BE2C (cell line): ENCODE measurements around the gene XRCC1.

ENCODE experiments used
- DNase-seq: peaks from one replicate; pipeline ENCODE4 v3.0.0-alpha.2; 2020
- H3K27me3 ChIP-seq: fragments of 250-450 bp; sonication (Bioruptor Pico); 2 replicates; pipeline ENCODE4 v1.5.1; 2020; ENCODE audit warnings: mild to moderate bottlenecking
- H3K36me3 ChIP-seq: fragments of 250-450 bp; sonication (Bioruptor Pico); 2 replicates; pipeline ENCODE4 v1.5.1; 2020; ENCODE audit warnings: mild to moderate bottlenecking
- H3K4me1 ChIP-seq: fragments of 250-450 bp; sonication (Bioruptor Pico); 2 replicates; pipeline ENCODE4 v1.5.1; 2020
- H3K4me3 ChIP-seq: 2 replicates; pipeline ENCODE4 v1.5.1; 2011; ENCODE audit warnings: low read depth, low read length
- H3K9me3 ChIP-seq: fragments of 250-450 bp; sonication (Bioruptor Pico); 2 replicates; pipeline ENCODE4 v1.5.1; 2020
- TF ChIP-seq, protein P1 (sequence below): IDR thresholded peaks from 2 replicates; pipeline ENCODE4 v1.5.1; 2012; ENCODE audit warnings: mild to moderate bottlenecking, low read depth, low read length

Gene XRCC1

GRCh38 chr19:43503501-43504425, 71.6 kb downstream of the XRCC1 start:
- peak overlapping the region; percentile 83 for H3K4me3 ChIP-seq
- H3K9me3 ChIP-seq: no peaks in the 10 kb centered on the region
- TF ChIP-seq, protein P1, sequence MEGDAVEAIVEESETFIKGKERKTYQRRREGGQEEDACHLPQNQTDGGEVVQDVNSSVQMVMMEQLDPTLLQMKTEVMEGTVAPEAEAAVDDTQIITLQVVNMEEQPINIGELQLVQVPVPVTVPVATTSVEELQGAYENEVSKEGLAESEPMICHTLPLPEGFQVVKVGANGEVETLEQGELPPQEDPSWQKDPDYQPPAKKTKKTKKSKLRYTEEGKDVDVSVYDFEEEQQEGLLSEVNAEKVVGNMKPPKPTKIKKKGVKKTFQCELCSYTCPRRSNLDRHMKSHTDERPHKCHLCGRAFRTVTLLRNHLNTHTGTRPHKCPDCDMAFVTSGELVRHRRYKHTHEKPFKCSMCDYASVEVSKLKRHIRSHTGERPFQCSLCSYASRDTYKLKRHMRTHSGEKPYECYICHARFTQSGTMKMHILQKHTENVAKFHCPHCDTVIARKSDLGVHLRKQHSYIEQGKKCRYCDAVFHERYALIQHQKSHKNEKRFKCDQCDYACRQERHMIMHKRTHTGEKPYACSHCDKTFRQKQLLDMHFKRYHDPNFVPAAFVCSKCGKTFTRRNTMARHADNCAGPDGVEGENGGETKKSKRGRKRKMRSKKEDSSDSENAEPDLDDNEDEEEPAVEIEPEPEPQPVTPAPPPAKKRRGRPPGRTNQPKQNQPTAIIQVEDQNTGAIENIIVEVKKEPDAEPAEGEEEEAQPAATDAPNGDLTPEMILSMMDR: peak; percentile 5; the same call in 1 of the 2 replicates
- no peaks in the 10 kb centered on the region for H3K4me1 ChIP-seq
- no peaks in the 10 kb centered on the region for H3K27me3 ChIP-seq
- H3K36me3 ChIP-seq: no peaks in the 10 kb centered on the region
- DNase-seq: peak; percentile 99

DNA sequence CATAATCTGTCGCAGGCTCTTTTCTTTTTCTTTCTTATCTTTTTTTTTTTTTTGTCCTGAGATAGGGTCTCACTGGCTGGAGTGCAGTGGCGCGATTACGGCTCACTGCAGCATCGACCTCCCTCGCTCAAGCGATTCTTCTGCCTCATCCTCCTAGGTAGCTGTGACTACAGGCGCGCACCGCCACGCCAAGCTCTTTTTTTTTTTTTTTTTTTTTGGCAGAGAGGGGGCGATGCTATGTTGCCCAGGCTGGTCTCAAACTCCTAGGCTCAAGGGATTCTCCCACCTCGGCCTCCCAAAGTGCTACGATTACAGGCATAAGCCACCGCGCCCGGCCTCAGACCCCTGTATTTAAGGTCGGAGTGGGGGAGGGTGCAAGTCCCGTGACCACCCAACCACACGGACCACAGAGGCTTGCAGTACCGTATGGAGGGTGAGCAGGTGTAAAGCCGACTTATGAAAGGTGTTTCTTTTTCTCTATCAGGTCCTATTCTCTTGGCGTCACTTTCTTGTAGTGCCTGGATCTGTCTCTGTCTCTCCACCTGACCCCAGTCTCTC, 72.8 kb downstream of the XRCC1 start:
- H3K4me3 ChIP-seq: no peak overlapping the region

DNA sequence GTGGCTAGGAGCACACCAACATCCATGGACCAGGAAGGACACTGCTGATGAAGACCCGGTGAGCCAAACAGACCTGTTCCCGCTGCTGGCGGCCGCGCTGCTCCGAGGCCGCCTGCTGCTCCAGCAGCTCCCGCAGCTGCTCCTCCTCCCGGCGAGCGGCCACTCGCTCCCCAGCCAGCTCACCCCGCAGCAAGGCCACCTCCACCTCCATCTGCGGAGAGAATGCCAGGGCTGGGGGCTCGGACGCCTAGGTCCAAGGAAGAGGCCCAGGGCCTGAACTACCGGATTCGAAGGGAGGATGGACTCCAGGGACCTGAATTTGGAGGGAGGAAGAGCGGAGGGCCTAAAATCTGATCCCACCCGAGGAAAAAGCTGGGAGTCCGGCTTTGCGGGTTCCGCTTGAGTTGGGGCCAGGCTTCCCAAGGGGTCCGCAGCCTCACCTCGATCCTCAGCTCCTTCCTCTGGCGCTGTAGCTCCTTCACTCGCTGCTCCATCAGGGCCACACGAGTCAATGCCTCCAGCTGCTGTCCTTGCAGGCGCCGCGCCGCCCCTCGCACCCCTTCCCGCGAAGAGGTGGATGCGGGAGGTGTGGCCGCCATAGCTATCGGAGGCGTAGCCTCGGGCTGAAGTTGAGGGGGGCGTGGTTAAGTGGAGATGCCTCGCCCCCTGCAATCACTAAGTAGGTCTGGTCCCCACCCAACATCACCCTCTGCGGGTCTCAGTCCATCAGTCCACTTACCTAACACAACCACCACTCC, 73.5 kb downstream of the XRCC1 start:
- Histone ChIP-seq H3K4me1 (no peaks in the 10 kb centered on the region), H3K9me3 (no peaks in the 10 kb centered on the region), H3K27me3 (no peaks in the 10 kb centered on the region), H3K36me3 (no peaks in the 10 kb centered on the region), H3K4me3 (no peak overlapping the region)
- TF ChIP-seq, protein P1: no peak
- no peak for DNase-seq

More for the DNA sequence above, 72.8 kb downstream of the XRCC1 start:
- TF ChIP-seq, protein P1: no peak
- H3K27me3 ChIP-seq: no peaks in the 10 kb centered on the region
- no peaks in the 10 kb centered on the region for H3K4me1 ChIP-seq
- H3K36me3 ChIP-seq: no peaks in the 10 kb centered on the region
- H3K9me3 ChIP-seq: no peaks in the 10 kb centered on the region
- DNase-seq: no peak

DNA sequence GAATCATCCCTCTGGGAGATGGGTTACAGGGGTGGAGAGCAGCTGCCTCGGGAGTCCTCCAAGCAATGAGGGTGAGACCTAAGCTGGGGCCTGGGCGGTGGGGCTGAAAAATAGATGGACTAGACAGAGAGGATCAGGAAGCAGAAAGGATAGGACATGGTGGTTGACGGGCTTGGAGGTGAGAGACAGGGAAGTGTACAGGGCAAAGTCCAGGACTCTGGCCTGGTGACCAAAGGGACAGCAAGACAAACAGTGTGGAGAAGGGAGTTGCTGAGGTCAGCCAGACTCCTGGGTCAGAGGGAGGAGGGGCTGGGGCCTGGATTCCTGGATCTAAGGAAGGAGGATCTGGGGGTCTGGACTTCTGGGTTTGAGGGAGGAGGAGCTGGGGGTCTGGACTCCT, 76.3 kb downstream of the XRCC1 start:
- H3K4me1 ChIP-seq: no peaks in the 10 kb centered on the region
- H3K27me3 ChIP-seq: no peaks in the 10 kb centered on the region
- no peak for DNase-seq
- H3K36me3 ChIP-seq: no peaks in the 10 kb centered on the region
- TF ChIP-seq, protein P1: no peak
- no peak overlapping the region for H3K4me3 ChIP-seq
- H3K9me3 ChIP-seq: no peaks in the 10 kb centered on the region

- H3K36me3 ChIP-seq: no peaks in the 10 kb centered on the region
- no peak overlapping the region for H3K4me3 ChIP-seq
Measured at GRCh38 chr19:43498233-43498842, 77.0 kb downstream of the XRCC1 start.

More at GRCh38 chr19:43498233-43498842, 77.0 kb downstream of the XRCC1 start:
- H3K9me3 ChIP-seq: no peaks in the 10 kb centered on the region
- TF ChIP-seq, protein P1: no peak
- H3K27me3 ChIP-seq: no peaks in the 10 kb centered on the region
- no peaks in the 10 kb centered on the region for H3K4me1 ChIP-seq
- no peak for DNase-seq
